ENCODE data around the gene COL25A1.
"Not testable (repeated sequence)": the region's sequence is repeated elsewhere in the genome, so short reads cannot be mapped to it uniquely, and the experiment has no call there.

Gene COL25A1

DNA sequence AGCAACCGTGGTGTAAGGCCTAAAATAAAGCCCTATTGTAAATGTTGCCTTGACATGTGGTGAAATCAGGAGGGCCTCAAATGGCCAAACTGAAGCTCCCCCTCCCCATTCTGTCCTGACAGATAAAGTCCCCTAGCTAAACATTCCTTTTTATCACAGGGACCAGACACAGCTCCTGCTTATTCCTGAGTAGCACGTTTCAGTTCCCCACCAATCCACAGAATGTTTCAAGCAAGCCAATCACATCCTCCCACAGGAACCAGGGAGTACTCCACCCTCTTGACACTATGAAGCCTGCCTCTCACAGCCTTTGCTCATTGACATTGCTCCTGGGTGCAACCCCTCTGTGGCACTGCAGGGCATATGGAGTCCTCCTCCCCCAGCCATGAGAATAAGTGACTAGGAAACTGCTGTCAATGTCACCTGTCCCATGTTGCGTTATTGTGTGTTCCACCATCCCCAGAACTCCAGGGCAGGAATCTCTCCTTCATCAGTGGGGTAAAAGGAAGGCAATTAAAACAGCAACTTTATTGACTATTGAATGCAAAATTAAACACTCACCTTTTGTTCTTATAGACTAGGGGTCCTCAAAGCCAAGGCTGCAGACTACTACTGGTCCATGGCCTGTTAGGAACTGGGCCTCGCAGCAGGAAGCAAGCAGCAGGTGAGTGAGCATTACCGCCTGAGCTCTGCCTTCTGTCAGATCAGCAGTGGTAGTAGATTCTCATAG, 128.1 kb downstream of the COL25A1 start:
- DNase-seq (ENCODE audit: low read depth in 1 of 2, low spot score in 1 of 2), result no peak

DNA sequence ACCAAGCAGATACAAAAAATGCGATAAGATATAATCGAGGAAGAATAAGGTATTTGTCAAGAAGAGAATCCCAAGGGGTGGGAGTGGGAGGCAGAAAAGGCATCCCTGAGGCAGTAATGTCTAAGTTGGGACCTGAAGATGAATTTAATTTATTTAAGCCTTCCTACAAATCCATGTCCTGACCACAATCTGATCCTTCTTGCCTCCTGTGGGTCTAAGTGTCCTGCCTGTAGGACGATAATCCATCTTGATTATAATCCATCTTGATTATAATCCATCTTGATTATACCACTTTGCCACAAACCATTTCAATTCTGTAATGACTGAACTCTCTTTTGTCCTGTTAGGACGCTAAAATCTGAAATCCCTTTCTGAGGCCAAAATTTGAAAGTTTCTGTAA, 130.2 kb downstream of the COL25A1 start:
- no peak for DNase-seq (ENCODE audit: low read depth in 1 of 2, low spot score in 1 of 2)

DNA sequence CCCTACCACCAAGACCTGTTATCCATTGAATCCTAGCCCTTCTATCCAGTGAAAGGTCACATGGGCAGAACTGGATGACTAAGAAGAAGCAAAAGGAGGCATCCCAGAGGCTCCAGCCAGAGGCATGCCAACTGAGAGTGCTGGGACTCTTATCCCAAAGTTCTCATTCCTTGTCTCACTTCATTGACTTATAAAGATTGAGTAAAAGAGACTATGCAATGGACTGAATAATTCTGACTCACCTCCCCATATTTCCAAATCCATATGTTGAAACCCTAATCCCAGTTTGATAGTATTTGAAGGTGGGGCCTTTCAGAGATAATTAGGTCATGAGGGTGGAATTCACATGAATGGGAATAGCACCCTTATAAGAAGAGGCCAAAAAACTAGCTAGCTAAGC, 131.4 kb downstream of the COL25A1 start:
- no peak for DNase-seq (ENCODE audit: low read depth in 1 of 2, low spot score in 1 of 2)

DNA sequence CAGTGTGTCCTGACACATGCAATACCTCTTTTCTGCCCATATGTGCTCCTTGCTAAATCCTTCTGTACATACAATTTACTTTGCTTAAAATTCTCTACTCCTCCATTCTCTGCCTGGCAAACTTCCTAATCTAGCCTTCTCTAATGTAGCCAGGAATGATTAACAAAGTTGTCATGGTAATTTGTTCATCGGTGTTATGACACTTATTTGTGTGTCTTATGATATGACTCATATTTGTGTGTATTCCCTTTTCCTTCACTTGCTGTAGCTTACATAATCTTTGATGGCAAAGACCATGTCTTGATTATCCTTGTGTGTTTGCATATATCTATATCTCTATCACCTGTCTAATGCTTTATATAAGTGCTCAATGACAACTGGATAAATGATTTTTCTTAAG, 133.3 kb downstream of the COL25A1 start:
- DNase-seq (ENCODE audit: low read depth in 1 of 2, low spot score in 1 of 2), result no peak

DNA sequence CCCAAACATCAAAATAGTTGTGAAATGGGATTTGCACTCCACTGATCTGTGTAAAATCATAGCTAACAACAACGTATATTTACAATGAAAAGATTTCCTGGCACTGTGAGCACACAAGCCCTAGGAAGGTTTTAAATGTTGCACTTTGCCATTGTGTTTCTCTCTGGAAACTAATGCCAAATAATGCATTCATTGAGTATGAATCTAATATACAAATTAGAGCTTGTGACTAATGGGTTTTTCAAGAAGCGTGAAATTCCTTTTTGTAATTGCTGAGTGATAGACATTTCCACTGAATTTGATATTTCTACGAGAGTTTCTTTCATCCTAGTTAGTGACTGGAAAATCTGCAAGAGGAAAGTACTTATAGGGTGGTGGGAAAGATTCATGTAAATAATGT, 135.9 kb downstream of the COL25A1 start:
- DNase-seq (ENCODE audit: low read depth in 1 of 2, low spot score in 1 of 2), result no peak

DNA sequence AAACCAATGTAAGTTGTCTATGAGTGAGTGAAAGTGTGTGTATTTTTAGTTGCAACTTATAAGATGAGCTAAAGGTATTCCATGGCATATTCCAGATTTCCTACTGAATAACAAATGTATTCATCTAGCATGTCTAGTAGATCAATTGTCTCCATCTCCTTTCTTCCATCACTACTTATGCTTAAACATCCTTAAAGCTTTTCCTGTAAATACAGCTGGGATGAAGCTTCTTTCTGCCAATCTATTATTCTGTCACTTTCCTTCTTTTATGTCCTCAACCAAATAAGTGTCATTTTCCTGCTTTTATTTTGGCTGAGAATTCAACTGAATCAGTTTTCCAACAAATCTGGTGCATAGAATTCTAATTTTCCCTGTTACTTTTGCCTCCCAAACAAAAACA, 136.3 kb downstream of the COL25A1 start:
- no peak for DNase-seq (ENCODE audit: low read depth in 1 of 2, low spot score in 1 of 2)

DNA sequence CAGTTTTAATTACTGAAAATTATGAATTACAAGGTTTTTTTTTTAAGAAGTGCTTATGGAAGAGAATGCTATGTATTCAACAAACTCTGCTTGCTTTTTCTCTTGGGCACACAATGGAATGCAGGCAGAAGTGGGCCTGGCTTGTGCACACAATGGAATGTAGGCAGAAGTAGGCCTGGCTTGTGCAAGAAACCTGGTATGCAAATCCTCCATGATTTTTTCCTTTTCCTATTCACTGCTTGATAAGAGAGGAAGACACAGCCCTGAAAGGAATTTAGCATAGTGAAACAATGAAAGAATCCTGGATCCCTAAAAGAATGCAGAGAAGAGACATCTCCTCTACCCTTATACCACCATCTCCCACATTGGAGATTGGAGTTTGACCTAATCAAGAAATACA, 138.4 kb downstream of the COL25A1 start:
- DNase-seq (ENCODE audit: low read depth in 1 of 2, low spot score in 1 of 2), result no peak

DNA sequence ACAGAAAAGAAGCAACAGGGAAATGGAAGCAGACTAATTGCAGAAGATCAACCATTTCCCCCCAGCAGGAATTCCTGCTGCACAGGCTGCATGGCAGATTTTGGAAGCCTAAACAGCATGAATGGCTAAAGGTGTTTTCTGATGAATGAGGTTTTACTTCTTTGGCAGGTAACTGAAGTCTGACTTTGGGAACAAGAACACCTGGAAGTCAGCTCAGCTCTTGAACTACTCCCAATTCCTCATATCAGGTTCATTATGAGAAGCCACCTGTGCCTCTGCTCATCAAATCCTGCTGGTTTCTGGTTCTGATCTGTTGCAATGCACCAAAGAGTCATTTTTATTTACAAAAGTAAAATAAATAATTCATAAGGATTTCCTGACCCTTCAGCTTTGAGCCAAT, 139.0 kb downstream of the COL25A1 start:
- DNase-seq (ENCODE audit: low read depth in 1 of 2, low spot score in 1 of 2), result no peak

DNA sequence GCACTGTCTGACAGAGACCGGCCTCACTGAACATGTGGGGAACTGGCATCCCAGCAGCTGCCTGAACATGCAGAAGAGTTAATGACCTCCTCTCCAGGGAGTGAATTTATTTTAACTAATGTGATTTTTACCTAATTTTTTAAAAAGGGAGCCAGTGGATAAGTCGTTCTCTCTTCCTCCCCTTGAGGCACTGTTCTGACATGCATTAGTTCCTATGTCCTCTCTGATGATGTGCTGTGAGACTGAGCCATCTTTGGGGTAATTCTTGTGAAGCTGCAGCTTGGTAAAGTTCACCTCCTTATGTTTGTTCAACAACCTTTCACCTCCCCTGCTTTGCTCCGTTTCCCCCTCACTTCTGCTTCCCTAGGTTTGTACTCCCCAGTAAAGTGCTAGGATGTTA, 139.7 kb downstream of the COL25A1 start:
- DNase-seq (ENCODE audit: low read depth in 1 of 2, low spot score in 1 of 2), result no peak

DNA sequence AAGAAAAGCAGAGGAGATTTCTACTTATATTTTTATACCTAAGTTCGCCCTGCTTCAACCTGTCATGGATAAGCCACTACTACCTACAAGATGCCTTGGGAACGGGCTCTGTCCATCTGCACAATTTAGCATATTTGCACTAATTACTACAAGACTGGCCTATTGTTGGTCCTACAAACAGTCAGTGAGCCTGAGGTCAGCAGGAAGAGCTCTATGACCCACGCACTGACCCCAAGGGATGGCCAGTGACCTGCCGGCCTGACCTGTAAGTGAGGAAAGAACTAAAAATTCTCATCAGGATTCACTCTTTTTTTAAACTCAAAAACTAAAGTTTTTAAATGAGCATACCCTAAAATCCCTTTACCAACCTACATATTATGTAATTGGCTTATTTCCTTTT, 142.0 kb downstream of the COL25A1 start:
- no peak for DNase-seq (ENCODE audit: low read depth in 1 of 2, low spot score in 1 of 2)

DNA sequence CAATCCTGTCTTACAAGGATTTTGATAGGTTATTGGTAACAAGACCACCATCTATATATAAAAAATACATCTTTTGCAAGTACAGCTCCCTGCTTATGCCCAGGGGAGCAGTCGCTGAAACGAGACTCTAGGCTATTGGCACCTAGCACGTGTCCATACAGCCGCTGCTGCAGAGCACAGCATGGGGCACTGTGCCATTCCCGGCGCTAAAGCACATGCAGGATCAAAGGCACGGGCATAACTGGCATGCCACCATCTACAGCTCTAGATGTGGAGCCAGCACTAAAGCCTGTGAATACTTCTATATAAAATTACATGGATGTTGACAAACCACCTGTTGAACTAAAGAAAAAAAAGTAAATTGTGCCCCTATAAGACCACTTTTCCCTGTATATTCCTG, 144.8 kb downstream of the COL25A1 start:
- no peak for DNase-seq (ENCODE audit: low read depth in 1 of 2, low spot score in 1 of 2)

DNA sequence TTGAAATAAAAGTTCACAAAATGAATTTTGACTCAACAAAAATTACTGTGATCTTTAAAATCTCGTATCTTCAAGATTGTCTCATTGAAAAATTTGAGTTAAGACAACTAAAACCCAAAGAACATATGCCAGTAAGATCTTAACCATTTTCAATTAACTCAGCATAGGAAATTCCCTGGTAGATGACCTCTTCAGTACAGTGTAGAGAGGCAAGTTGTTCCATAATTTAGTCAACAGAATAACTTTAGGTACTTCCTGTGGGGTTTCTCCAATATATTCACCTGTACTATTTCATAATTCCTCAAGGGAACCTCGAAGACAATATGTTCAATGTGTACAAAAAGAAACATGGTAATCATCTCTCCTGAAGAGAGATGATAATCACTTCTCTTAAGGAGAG, 145.3 kb downstream of the COL25A1 start:
- DNase-seq (ENCODE audit: low read depth in 1 of 2, low spot score in 1 of 2), result no peak

DNA sequence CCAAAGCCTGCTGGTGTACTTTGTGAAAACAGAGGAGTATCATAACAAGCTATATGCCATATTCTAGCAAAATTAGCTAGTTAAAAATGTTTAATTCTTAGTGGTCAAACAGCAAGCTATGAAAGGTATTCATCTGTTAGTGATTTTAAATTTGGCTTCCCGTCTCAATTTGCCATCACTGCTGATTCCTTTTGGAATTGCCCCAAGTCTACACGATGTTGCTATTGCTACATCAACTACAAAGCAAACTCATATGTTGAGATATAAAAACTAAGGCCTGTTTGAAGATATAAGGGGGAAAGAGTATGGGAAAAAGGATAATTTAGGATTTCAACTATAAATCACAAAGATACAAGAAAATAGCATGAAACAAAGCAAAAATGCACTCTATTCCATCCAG, 146.1 kb downstream of the COL25A1 start:
- no peak for DNase-seq (ENCODE audit: low read depth in 1 of 2, low spot score in 1 of 2)

DNA sequence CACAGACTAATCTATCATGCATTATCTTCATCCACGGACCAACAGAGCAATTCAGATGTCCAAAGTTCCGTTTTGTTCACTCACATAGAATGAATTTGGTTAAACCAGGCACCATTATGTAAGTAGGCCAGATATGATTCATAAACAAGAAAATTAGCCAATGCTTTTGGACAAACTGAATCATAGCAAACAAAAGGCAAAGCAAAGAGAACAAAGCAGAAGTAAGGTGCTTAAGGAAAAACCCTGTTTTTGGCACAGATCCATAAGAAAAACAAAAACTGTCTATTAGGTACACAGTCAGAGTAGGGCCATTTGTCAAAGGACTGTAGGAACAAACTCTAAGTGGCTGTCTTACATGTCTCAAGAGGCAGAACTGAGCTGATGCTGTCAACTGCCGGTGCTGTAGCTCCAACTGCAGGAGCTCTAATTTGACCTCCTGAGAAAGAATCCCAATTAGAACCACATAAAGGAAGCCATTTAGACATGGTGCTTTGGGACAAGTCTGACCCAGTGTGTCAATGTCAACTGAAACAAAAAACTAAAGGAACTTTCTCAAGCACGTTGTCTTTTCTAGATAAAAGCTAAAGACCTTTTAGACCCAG, 146.7 kb downstream of the COL25A1 start:
- DNase-seq (ENCODE audit: low read depth in 1 of 2, low spot score in 1 of 2), result no peak

DNA sequence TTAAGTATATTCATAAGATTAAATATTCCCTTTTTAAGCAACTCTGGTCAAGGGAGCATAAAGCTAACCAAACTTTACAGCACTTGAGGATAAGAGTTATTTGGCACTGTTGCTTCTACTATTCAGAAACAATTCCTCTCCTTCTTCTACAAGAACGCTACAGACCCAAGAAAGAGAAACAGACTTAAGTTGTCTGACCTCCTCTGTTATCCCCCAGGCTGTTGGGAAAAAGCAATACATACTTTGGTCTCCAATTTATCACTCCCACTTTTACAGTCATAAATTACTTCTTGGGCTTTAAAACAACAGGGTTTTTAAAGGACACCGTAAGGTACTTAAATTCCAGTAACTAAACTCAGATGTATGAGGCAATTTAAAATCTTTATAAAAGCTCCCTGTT, 147.4 kb downstream of the COL25A1 start:
- DNase-seq (ENCODE audit: low read depth in 1 of 2, low spot score in 1 of 2), result no peak

DNA sequence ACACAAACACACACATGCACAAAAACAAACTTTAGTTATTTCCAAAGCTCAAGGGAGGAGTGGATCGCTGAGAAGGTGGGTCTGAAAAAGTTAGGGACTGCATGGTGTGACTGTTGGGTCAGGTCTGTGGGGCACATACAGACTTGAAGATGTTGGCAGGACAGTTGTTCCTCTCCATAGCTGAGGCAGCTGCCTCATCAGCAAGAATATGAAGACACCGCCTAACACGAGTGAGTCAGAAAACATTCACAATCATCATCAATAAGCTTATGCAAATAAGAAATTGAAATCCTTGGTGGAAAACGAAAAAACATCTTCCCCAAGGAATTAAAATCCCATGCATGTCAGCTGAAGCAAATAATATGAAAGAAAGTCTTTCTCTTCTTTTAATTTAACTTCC, 148.0 kb downstream of the COL25A1 start:
- no peak for DNase-seq (ENCODE audit: low read depth in 1 of 2, low spot score in 1 of 2)

DNA sequence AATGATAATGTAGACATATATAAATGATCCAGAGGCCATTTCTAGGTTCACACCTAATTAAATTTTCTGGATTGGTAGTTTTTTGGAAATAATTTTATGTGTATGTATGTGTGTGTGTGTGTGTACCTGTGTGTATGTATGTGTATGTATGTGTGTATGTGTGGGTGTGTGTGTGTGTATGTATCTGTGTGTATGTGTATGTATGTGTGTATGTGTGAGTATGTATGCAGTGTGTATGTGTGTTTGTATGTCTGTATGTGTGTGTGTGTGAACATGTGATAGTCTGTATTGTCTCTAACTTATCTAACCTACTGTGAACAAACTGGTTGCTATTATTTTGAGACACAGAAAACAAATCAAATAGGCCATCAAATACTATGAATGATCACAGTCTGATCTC, 152.6 kb downstream of the COL25A1 start:
- no peak for DNase-seq (ENCODE audit: low read depth in 1 of 2, low spot score in 1 of 2)

DNA sequence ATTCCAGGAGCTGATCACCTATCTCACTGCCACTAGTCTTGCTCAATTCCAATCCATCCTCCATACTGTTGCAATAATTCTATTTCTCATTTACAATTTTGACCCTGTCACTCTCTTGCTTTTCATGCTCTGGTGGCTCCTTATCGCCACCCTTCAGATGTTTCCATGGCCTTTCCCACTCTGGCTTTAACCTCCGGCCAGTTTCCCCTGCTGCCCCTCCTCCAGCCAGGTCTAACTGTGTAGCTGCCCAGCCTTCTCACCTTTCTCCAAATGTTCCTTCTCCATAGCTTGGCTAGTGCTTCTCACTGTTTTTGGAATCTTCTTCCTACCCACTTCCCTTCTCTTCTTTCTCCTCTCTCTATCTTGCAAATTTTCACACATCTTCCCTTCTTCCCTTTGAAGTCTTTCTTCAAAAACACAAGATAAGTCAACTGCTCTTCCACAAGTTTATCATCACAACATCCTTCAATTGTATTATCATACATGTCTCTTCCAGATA, 153.8 kb downstream of the COL25A1 start:
- DNase-seq (ENCODE audit: low read depth in 1 of 2, low spot score in 1 of 2), result no peak

DNA sequence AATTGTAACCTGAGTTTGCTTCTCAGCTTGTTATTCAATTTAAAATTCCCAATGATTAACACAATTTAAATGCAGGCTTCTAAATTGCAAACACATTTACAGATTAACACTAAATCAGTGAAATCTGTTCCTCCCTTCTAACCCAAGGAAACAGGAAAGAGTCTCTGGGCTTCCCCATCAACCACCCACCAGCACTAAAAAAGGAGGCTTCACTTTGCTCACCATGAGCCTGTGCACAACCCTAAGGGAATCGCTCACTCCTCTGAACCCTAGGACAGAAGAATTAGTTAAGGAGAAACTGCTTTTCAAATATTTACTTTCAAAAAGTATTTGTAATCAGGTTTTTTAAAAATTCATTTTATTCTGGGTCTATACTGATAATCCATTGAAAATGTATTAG, 155.3 kb downstream of the COL25A1 start:
- no peak for DNase-seq (ENCODE audit: low read depth in 1 of 2, low spot score in 1 of 2)

DNA sequence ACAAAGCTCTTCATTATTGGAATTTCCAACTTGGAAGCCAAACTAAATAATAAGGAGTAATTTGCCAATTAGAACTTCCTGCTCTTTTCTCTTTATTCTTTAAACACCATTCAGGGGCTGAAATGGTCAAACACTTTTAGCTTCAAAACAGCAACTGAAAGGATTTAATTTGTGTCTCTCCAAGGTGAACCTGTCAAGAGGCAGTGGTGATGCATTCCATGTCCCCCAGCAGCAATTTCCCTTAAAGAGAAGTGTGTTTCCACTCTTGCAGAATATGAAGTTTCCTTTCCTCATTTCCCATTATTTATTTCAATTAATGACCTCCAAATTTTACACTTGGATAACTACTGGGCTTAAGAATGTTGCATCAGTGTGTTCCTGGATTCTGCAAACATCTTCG, 156.0 kb downstream of the COL25A1 start:
- no peak for DNase-seq (ENCODE audit: low read depth in 1 of 2, low spot score in 1 of 2)

DNA sequence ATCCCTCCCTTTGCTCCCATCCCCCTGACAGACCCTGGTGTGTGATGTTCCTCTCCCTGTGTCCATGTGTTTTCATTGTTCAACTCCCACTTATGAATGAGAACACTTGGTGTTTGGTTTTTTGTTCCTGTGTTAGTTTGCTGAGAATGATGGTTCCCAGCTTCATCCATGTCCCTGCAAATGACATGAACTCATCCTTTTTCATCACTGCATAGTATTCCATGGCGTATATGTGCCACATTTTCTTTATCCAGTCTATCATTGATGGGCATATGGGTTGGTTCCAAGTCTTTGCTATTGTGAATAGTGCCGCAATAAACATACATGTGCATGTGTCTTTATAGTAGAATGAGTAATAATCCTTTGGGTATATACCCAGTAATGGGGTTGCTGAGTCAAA, 164.3 kb downstream of the COL25A1 start:
- not testable (repeated sequence) for DNase-seq (ENCODE audit: low read depth in 1 of 2, low spot score in 1 of 2)

DNA sequence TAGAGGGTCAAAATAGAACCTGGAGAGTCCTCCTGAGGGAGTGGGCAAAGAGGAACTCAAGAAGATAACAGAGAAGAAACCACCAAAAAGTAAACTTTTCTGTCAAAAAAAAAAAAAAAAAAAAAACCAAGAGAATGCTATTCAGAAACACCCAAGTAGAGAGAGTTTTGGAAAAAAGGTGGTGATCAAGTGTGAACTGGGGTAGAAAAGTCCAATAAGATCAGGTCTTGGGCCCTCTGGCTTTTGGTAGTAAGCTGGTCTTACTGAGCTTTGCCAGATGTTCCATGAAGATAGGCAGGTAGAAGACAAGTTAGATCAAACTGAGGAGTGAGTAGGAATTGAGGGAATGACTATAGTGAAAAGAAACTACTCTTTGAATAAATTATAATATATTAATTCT, 167.5 kb downstream of the COL25A1 start:
- DNase-seq (ENCODE audit: low read depth in 1 of 2, low spot score in 1 of 2), result no peak

DNA sequence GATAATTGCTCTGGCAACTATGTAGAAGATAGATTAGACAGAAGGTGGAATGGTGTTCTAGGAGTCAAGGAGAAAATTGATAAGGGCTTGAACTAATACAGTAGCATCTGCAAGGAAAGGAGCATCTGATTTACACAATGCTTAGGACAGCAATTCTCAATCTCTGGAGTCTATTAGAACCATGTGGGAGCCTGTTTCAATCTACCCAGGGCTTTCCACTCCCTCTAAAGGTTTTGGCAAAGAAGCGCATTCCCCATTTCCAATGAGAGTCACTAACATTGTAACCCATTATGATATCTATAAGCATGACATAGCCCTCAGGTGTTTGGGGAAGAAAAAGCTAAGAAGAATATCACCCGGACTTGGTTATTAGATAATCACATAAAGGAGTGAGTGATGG, 168.2 kb downstream of the COL25A1 start:
- no peak for DNase-seq (ENCODE audit: low read depth in 1 of 2, low spot score in 1 of 2)

Measured in activated T-helper 1 cell treated with anti-CD3 and anti-CD28 coated beads, Interleukin-2, amount 50 U/mL, for 16 hours (primary cell).